ENCODE measurements around the gene NOX3.
"Not testable (repeated sequence)": the region's sequence is repeated elsewhere in the genome, so short reads cannot be mapped to it uniquely, and the experiment has no call there.

Gene NOX3

DNA sequence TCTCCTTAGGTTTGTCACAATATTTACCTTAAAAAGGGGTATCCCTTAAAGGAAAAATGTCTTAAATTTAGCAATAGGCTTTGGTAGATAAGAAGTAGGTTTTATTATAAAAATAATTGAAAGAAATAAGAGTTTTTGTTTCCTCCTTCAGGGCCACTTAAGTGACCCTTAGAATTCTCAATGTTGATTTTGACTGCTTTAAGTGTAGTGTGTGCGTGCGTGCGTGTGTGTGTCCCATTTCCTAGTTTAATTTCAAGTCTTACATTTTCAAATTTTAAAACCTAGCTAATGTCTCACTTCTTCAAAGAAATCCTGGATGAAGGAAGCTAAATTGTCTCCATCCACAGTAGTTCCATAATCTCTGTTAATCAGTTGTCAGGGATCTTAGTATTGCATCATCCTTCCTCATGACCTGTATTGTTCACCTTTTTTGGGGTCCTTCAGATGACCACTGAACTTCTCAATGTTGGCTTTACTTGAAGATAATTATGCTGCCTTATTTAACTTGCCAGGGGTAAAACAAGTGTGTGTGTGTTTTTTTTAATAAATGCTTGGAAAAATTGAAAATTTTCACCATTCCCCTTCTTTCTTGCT, 90.7 kb downstream of the NOX3 start:
- ATAC-seq: no peak

DNA sequence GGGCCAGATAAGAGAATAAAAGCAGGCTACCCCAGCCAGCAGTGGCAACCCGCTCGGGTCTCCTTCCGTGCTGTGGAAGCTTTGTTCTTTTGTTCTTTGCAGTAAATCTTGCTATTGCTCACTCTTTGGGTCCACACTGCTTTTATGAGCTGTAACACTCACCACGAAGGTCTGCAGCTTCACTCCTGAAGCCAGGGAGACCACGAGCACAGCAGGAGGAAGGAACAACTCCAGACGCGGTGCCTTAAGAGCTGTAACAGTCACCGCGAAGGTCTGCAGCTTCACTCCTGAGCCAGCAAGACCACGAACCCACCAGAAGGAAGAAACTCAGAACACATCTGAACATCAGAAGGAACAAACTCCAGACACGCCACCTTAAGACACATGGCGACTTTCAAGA, 91.6 kb downstream of the NOX3 start:
- not testable (repeated sequence) for ATAC-seq, DNase-seq

More for the DNA sequence above, 90.7 kb downstream of the NOX3 start:
- DNase-seq: no peak

DNA sequence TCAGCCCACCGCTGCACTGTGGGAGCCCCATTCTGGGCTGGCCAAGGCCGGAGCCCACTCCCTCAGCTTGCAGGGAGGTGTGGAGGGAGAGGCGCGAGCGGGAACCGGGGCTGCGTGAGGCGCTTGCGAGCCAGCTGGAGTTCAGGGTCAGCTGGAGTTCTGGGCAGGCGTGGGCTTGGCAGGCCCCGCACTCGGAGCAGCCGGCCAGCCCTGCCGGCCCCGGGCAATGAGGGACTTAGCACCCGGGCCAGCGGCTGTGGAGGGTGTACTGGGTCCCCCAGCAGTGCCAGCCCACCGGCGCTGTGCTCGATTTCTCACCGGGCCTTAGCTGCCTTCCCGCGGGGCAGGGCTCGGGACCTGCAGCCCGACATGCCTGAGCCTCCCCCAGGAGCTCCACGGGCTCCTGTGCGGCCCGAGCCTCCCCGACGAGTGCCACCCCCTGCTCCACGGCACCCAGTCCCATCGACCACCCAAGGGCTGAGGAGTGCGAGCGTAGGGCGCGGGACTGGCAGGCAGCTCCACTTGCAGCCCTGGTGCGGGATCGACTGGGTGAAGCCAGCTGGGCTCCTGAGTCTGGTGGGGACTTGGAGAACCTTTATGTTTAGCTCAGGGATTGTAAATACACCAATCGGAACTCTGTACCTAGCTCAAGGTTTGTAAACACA, 92.5 kb downstream of the NOX3 start:
- ATAC-seq, DNase-seq: not testable (repeated sequence)

DNA sequence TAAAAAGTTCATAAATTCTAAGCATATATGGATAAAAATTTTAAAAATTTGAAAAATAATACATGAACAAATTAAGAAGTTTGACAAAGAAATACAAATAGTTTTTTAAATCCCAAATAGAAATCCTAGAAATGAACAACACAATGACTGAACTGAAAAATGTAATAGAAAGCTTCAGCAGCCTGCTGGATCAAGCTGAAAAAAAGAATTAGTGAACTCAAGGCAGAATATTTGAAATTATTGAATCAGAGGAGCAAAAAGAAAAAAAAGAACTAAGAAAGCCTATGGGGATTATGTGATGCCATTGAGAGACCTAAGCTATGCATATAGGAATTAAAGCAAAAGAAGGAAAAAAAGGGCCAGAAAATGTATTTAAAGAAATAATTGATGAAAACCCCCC, 101.5 kb downstream of the NOX3 start:
- ATAC-seq (no peak), DNase-seq (no peak)

DNA sequence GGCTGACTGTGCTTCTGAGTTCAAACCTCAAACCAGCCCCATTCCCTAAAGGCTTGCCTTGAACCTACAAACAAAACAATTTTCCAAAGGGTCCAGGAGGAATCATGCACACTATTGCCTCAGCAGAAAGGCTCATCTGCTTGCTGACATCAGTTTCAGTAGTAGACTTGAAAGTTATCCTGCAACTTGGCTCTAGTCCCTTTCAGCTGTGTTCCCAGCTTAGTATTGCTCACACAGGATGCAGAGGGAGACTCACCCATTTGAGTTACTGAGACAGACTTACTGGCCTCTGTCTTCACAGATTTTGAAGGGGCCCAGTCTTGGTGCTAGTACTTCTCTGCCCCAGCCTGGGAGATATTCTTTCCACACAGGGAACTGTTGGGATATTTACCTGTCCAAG, 102.8 kb downstream of the NOX3 start:
- ATAC-seq: no peak
- no peak for DNase-seq

DNA sequence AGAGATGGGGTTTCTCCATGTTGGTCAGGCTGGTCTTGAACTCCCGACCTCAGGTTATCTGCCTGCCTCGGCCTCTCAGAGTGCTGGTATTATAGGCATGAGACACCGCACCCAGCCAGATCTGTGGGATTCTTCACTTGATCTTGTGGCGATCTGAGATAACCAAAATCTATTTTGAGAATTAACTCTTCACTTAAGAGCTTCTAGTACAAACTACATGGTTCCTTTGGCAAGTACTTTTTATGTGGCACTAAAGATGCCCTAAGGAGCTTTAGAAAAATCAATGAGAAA, 103.6 kb downstream of the NOX3 start:
- no peak for ATAC-seq

DNA sequence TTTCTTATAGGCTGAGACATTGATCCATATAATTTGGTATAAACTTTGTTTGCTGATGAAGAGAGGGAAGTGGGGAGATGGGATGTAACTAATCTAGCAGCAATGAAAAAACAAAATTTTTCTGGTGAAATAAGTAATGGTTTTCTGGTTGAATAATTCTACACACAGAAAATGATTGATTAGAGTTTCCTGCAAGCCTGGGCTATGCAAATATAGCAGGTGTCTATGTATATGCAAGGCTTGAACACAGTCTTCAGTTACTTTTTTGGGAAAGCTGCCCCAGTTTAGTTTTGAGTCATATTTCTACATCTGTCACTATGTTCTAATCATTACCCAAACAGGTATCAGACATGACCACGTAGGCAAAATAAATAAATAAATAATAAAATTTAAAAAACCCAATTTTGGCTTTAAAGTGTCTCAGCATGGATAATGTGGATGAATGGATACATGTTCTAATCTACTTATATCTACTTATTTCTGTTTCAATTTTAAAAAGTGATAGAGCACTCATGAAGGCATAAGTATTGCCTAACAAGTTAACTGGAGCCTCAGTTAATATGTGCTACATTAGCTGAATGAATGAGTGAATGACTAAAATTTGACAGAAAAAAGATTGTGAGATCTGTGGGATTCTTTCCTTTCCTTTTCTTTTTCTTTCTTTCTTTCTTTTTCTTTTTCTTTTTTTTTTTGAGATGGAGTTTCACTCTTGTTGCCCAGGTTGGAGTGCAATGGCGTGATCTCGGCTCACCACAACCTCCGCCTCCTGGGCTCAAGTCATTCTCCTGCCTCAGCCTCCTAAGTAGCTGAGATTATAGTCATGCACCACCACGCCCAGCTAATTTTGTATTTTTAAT, 104.1 kb downstream of the NOX3 start:
- no peak for ATAC-seq
- no peak for DNase-seq

More for the DNA sequence above, 103.6 kb downstream of the NOX3 start:
- no peak for DNase-seq

DNA sequence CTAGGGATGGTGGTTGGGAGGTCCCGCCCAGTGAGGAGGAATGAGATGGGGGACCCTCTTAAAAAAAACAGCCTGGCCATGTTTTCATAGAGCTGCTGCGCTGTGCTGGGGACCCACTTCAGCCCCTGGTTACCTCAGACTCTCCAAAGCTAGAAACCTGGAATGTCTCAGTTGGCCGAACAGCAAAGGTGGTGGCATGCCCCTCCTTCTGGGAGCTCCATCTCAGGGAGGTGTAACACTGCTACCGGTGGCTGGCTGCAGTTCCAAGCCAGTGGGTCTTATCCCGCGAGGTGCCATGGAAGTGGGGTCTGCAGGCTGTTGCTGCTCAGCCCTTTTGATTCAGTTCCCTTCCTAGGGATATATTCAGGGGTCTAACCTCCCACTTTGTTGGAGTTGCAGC, 105.7 kb downstream of the NOX3 start:
- no peak for DNase-seq
- ATAC-seq: no peak

DNA sequence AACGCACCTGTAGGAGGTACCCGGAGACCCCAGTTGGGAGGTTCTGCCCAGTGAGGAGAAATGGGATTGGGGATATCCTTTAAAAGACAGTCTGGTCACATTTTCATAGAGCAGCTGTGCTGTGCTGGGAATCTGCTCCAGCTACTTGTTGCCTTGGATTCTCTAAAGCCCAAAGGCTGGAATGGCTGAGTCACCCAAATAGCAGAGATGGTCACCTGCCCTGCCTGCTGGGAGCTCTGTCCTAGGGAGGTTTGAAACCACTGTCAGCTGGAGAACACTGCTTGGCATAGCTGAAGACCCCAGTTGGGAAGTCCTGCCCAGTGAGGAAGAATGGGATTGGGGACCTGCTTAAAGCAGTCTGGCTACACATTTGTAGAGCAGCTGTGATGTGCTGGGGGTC, 106.5 kb downstream of the NOX3 start:
- DNase-seq: no peak
- no peak for ATAC-seq

DNA sequence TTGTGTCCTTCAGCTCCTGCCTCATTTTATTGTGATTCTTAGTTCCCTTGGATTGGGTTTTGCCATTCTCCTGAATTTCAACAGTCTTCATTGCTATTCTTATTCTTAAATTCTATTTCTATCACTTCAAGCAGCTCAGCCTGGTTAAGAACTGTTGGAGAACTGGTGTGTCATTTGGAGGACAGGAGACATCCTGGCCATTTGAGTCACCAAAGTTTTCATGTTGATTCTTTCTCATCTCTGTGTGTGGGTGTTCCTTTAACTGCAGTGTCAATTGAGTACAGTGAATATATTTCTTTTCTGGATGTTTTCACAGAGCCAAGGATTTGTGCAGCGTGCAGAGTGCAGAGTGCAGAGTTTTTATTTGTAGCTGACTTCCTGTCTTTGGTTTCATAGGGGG, 107.8 kb downstream of the NOX3 start:
- no peak for DNase-seq
- ATAC-seq: no peak

DNA sequence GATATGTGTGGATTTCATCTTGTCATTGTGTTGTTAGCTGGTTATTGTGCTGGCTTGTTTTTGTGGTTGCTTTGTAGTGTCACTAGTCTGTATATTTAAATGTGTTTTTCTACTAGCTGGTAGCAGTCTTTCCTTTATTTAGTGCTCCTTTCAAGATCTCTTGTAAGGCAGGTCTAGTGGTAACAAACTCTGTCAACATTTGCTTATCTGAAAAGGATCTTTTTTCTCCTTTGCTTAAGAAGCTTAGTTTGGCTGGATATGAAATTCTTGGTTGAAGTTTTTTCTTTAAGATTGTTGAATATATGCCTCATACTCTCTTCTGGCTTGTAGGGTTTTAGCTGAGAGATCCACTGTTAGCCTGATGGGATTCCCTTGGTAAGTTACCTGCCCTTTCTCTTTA, 108.7 kb downstream of the NOX3 start:
- DNase-seq (no peak), ATAC-seq (no peak)

Data from stimulated activated naive CD8-positive, alpha-beta T cell treated with anti-CD3 and anti-CD28 coated beads, Interleukin-15, Interleukin-2, amounts not matched to agents 100 U/mL and 50 U/mL, for 24 hours (primary cell).